ENCODE data around the gene CERT1. TPM values are rescaled to one million over a fixed set of nuclear protein-coding genes. Genes with fewer than 3 reads are reported as not detected.

Gene CERT1
- total RNA-seq, 1 experiment from 2014 or later: 50.2 TPM

DNA sequence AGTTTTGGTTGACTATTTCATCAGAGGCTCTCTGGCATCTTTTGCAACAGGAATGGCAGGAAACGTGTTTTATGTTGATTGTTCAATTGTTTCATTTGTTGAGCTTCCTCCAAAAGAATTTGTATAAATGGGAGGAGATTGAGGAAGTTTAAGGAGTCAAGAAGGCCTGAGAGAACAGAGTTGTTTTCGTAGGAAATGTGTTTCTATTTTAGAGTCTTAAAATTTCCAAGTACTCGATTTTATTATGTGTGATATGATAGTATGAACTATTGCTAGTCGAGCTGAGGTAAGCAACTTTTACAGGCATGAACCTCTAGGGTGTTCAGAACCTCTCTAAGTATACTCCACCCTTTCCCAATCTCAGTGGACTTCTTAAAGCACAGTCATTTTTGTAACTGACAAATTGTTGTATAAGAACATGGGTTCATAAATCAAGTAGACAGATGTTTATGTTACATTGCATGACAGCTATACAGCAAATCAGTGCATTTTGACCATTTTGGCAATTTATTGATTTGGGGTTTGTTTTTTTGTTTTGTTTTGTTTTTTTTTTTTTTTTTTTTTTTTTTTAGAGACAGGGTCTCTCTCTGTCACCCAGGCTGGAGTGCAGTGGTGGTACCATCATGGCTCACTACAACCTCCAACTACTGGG is 47.7 kb upstream of the CERT1 start:
- Mint-ChIP-seq H3K4me1 (peaks cover 5 to 10% of the 10 kb centered on the region in 2 experiments; a peak in 3 of 4 replicates), H3K9me3 (peaks cover 22% of the 10 kb centered on the region in 2 experiments; a peak in 4 of 5 replicates), H3K27me3 (ENCODE audit: low read depth) (no peaks in the 10 kb centered on the region), H3K27ac (no peak overlapping the region; a peak in 1 of 7 replicates), H3K4me3 (no peak overlapping the region), H3K36me3 (ENCODE audit: insufficient read depth in 1 of 3, low read depth in 3 of 3) (peaks cover 12 to 28% (median 28%) of the 10 kb centered on the region in 3 experiments)
- Histone ChIP-seq H4K20me1 (ENCODE audit: control insufficient read depth, insufficient read depth, insufficient read length) (no peaks in the 10 kb centered on the region), H3K4me2 (ENCODE audit: insufficient read depth, insufficient read length, low read length) (no peak overlapping the region), H3K14ac (ENCODE audit: insufficient read depth, low read length) (no peak overlapping the region), H2BK20ac (ENCODE audit: low read depth, low read length, poor library complexity, severe bottlenecking) (no peak overlapping the region), H3K79me1 (ENCODE audit: insufficient read depth, low read depth, low read length, poor library complexity, severe bottlenecking) (no peaks in the 10 kb centered on the region), H3K56ac (ENCODE audit: insufficient read length, low read depth, low read length) (no peak overlapping the region), H2BK12ac (ENCODE audit: insufficient read length, low read depth, low read length) (no peak overlapping the region), H3K27me3 (ENCODE audit: insufficient read depth, low read length) (no peaks in the 10 kb centered on the region), H2AK5ac (ENCODE audit: insufficient read length, low read length) (no peak overlapping the region), H3K9me3 (ENCODE audit: control insufficient read depth, low read depth, low read length) (no peaks in the 10 kb centered on the region), H4K5ac (ENCODE audit: insufficient read length, low read depth, low read length) (no peak overlapping the region), H3K18ac (ENCODE audit: insufficient read length, low read depth, low read length) (no peak overlapping the region), H4K91ac (ENCODE audit: insufficient read length, low read depth, low read length) (no peak overlapping the region), H4K8ac (replicated peaks; ENCODE audit: insufficient read length, low read depth, low read length) (no peak overlapping the region), H2AFZ (ENCODE audit: low read length) (no peak overlapping the region), H2BK5ac (ENCODE audit: insufficient read length, low read length) (no peak overlapping the region), H3K4me1 (ENCODE audit: insufficient read depth, low read length) (no peaks in the 10 kb centered on the region), H3K4ac (ENCODE audit: low read depth, low read length) (no peak overlapping the region), H3T11ph (ENCODE audit: low read length) (no peak overlapping the region), H3K23ac (ENCODE audit: insufficient read length, low read depth, low read length) (no peak overlapping the region), H3K79me2 (ENCODE audit: insufficient read depth, low read length) (no peaks in the 10 kb centered on the region), H3K27ac (ENCODE audit: insufficient read length, low read depth, low read length) (no peak overlapping the region), H2BK120ac (ENCODE audit: low read depth, low read length, poor library complexity, severe bottlenecking) (no peak overlapping the region), H3K23me2 (ENCODE audit: insufficient read length, low read depth, low read length, poor library complexity, severe bottlenecking) (no peaks in the 10 kb centered on the region), H2BK15ac (ENCODE audit: low read depth, low read length) (no peak overlapping the region), H3K9ac (ENCODE audit: extremely low read depth, insufficient read length, low read length) (no peak overlapping the region)
- TF ChIP-seq, protein P1, sequence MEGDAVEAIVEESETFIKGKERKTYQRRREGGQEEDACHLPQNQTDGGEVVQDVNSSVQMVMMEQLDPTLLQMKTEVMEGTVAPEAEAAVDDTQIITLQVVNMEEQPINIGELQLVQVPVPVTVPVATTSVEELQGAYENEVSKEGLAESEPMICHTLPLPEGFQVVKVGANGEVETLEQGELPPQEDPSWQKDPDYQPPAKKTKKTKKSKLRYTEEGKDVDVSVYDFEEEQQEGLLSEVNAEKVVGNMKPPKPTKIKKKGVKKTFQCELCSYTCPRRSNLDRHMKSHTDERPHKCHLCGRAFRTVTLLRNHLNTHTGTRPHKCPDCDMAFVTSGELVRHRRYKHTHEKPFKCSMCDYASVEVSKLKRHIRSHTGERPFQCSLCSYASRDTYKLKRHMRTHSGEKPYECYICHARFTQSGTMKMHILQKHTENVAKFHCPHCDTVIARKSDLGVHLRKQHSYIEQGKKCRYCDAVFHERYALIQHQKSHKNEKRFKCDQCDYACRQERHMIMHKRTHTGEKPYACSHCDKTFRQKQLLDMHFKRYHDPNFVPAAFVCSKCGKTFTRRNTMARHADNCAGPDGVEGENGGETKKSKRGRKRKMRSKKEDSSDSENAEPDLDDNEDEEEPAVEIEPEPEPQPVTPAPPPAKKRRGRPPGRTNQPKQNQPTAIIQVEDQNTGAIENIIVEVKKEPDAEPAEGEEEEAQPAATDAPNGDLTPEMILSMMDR (conservative IDR thresholded peaks at IDR 0.05): no peak
- no peak for DNase-seq
- WGBS (ENCODE audit: extremely low coverage, insufficient read length, low lambda C conversion rate): no CpG with 5 or more reads among the region's 4 CpGs

Data from H9 (cell line).